ENCODE data around the gene MAPK1IP1L.
A peak's percentile ranks its signal among the peaks of the same experiment; 100 is the strongest.
"Not testable (repeated sequence)": the region's sequence is repeated elsewhere in the genome, so short reads cannot be mapped to it uniquely, and the experiment has no call there.

Gene MAPK1IP1L

GRCh38 chr14:55057919-55058318 lies 6.5 kb downstream of the MAPK1IP1L start:
- DNase-seq = no peak

GRCh38 chr14:55059333-55059732 lies 7.9 kb downstream of the MAPK1IP1L start:
- no peak for DNase-seq

GRCh38 chr14:55062517-55063351 lies 11.3 kb downstream of the MAPK1IP1L start:
- DNase-seq = no peak

- DNase-seq = not testable (repeated sequence)
Measured at GRCh38 chr14:55064896-55065295, 13.4 kb downstream of the MAPK1IP1L start.

DNA sequence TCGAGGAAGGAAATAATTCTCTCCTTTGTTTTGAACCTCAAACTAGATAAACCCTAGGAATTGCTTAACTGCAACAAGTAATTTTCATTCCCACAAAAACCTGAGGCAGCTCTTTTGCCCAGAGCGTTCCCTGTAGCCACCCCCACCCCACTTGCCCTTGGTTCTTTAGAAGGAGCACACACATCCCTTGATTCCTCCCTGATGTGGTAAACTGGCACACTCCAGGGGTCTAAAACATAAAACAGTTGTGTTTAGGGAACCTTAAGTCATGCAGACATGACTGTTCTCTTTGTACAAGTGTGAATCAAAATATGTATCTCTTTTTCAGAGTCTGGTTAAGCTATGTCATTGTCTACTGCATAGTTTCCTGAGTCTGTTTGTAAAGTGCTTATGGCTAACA lies 14.0 kb downstream of the MAPK1IP1L start:
- no peak for DNase-seq

GRCh38 chr14:55066223-55066622 lies 14.8 kb downstream of the MAPK1IP1L start:
- DNase-seq = no peak

DNA sequence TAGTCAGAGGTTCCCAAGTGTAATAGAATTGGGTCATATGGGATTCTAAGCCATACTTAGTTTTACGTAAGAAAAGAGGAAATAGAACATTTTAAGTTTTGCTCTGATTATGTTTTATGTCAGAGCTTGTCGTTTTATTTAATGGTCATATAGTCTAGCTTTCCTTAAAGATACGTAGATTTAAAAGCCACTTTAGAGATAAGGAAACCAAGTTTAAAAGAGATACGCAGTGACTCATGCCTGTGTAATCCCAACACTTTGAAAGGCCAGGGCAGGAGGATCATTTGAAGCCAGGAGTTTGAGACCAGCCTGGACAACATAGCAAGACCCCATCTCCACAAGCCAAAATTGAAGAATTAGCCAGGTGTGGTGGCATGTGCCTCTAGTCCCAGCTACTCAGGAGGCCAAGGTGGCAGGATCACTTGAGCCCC lies 19.5 kb downstream of the MAPK1IP1L start:
- DNase-seq = no peak

DNA sequence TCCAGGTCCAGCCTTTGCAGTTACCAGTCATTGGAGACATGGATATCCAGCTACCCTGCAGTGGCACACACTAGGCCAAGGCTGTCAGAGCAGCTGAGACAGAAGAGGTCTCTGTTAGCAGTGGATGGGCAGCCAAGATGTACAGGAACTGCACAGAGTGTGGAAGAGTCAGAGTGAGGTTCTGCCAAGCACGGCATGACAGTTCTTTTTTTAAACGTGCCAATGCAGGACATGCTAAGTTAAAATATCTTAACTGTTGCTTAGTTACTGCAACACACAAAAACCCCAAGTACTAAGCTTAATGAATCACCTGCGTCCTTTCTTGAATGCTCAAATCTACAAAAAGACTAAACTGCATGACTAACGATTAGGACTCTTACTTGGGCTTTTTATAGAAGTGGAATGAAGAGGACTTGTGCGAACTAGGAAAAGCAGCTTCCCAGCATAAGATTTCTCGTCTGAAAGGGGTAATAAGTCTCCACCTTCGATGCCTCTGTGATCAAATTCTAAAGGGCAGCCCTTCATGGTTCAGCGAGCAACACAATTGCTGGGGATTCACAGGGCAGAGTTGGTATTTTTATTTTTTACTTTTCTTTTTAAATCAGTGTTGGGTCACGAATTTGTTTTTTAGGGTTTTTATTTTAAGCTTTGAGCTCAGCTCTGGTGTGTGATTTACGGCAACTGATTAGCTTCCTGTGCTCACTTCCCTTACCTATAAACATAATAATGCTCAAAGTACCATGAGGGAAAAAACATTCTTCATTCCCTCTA lies 20.6 kb downstream of the MAPK1IP1L start:
- no peak for DNase-seq

GRCh38 chr14:55073856-55074255 lies 22.4 kb downstream of the MAPK1IP1L start:
- DNase-seq = no peak

DNA sequence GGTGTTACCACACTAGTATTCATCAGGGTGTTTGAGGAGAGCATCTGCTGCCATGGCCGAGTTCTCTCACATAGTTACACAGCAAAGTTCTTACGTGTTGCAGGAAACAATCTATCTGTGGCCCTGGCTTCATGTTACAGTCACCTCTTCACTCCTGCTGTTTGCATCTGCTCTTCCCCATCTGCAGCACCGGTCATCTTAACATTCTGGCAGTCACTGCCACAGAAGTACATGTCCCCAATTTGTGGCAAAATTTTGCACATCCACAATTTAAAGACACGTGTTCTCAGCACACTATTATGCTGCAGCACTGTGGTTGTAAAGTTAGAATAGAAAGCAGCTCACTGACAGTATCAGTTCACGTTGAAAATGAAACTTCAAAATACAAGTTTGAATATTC lies 23.2 kb downstream of the MAPK1IP1L start:
- DNase-seq = no peak

DNA sequence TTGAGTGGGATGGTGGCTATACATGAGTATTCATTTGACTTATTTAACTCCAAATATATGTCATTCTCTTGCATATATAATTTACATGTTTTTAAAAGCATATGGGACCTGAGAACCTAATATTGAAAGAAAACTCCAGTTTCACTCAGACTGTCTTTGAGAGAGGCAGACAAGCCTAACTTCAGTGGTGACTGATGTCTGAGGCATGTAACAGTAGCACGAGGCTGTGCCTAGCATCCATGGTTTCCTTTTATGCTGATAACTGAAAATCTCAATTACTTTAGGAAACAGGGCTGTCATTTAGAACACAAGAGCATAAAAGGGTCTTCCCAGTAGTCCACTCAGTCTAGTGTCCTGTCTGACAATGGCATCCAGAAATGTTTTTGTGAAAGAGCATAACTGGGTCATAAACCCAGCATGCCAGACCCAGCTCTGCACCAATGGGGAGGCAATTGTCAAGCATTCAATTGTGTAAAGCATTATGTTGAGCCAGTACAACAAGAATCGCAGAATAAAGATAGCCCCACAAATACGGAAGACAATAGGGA lies 24.3 kb downstream of the MAPK1IP1L start:
- DNase-seq = no peak

DNA sequence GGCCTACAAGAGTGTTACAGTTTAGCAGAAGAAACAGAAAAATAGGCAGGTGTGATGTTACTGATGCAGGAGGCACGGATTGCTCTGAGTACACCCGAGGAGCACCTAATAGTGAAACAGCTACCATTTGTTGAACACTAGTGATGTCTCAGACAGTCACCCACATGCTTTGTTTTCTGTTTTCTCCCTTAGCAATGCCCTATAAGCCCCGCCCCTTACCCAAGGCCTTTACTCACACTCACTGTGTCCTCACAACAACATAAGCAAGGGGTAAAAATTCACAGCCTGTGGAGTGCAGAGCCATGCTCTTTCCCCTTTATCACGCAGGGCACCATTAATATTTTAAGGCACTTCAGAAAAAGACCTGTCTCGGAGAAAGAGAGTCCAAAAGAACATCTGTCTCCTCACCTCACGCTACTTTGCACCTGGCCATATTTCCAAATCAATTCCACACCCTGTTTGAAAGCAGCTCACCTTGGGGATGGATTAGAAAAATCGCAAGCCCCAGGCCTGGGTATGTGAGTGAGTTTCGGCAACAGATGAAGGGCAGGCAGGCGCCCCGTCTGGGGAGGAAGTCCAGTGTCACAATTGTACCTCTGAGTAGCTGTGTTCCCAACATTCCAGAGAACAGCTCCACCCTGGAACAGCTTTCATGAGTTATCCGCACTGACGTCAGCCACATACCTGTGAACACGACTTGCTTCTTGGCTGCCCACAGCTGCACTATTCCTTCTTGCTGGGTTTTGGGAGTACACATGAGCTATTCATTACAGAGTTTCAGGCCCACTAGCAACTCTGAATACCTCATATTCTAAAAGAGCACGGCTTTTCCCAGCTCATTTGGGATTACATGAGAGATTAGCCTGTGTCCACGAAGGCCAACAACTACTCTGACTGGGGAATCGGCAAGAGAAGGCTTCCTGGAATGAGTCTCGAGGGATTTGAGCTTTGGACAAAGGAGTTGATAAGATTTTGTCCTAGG lies 26.0 kb downstream of the MAPK1IP1L start:
- DNase-seq = no peak

DNA sequence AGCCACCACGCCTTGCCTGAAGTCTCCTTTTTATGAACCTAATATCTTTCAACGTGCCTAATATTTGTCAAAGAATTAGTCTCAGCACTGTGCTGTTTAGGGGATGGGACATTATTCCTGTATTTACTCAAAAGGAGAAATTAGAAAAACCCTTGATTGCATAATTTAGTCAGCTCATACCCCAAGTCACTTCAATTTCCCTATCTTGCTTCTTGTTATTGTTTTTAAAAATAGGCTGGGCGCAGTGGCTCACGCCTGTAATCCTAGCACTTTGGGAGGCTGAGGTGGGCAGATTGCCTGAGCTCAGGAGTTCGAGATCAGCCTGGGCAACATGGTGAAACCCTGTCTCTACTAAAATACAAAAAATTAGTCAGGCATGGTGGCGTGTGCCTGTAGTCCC lies 28.5 kb downstream of the MAPK1IP1L start:
- not testable (repeated sequence) for DNase-seq

- no peak for DNase-seq
Measured at GRCh38 chr14:55084401-55085059, 33.1 kb downstream of the MAPK1IP1L start.

DNA sequence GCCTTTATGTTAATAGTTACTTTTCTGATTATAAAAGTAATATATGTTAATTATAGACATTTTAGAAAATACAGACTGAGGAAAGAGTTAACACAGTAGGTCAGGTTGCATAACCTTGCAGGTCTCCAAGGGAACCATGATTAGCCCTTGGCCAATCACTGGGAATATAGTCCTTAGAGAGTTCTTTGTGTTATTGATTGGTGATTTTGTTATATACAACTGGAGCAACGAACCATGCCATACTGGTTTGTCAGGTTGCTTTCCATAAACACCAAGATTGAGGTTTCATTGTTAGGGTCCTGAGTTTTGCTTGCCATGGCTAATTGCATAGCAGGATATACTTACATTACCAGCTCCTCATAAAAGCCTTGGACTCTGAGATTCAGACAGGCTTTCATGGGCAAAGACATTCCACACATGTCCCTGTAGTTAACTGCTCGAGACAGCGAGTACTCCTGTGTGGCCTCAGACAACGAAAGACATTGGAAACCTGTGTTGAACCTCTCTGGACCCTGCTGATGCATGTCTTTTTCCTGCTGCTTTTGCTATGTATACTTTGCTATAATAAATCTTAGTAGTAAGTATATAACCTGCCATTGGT lies 33.7 kb downstream of the MAPK1IP1L start:
- DNase-seq = no peak

- DNase-seq = no peak
Measured at GRCh38 chr14:55086938-55087337, 35.5 kb downstream of the MAPK1IP1L start.

DNA sequence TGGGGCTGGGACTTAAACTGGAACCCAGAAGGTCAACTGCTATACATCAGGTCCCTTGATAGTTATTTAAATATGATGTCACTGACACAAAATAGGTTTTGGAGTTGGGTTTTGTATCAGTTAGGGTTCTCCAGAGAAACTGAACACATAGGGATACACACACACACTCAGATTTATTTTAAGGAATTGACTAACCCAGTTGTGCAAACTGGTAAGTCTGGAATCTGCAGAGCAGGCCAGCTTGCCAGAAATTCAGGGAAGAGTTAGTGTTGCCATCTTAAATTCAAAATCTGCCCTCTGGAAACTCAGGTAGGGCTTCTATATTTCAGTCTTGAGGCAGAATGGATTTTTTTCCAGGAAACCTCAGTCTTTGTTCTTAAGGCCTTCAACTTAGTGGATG lies 36.9 kb downstream of the MAPK1IP1L start:
- DNase-seq = no peak

GRCh38 chr14:55092341-55092740 lies 40.9 kb downstream of the MAPK1IP1L start:
- no peak for DNase-seq

GRCh38 chr14:55094292-55095157 lies 43.1 kb downstream of the MAPK1IP1L start:
- DNase-seq = no peak

GRCh38 chr14:55097881-55098560 lies 46.6 kb downstream of the MAPK1IP1L start:
- DNase-seq = peak; percentile 10

Measured in SIG-M5 (cell line).